ENCODE measurements around the gene SPON1.
"Not testable (repeated sequence)": the region's sequence is repeated elsewhere in the genome, so short reads cannot be mapped to it uniquely, and the experiment has no call there.

The SPON1 gene

DNA sequence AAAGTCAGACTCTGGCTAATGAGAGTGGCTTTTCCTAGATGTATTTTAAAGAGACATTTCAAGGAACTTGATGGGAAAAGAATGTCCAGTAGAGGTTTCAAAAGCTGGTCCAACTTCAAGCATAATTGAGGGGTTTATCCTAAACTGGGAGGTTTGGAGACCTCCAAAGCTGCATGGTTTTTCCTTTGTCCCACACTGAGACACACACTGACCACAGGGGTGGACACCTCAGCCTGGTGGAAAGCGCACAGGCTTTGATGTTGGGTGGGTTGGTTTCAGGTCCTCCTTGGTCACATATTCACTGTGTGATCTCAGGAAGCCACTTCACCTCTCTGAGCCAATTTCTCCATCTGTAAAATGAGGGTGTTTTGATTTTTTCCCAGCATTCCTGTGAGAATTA, 4.0 kb downstream of the SPON1 start:
- H3K27ac ChIP-seq: no peak overlapping the region
- TF ChIP-seq, protein P1, sequence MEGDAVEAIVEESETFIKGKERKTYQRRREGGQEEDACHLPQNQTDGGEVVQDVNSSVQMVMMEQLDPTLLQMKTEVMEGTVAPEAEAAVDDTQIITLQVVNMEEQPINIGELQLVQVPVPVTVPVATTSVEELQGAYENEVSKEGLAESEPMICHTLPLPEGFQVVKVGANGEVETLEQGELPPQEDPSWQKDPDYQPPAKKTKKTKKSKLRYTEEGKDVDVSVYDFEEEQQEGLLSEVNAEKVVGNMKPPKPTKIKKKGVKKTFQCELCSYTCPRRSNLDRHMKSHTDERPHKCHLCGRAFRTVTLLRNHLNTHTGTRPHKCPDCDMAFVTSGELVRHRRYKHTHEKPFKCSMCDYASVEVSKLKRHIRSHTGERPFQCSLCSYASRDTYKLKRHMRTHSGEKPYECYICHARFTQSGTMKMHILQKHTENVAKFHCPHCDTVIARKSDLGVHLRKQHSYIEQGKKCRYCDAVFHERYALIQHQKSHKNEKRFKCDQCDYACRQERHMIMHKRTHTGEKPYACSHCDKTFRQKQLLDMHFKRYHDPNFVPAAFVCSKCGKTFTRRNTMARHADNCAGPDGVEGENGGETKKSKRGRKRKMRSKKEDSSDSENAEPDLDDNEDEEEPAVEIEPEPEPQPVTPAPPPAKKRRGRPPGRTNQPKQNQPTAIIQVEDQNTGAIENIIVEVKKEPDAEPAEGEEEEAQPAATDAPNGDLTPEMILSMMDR (conservative IDR thresholded peaks at IDR 0.05): no peak

GRCh38 chr11:13970986-13971385, 8.5 kb downstream of the SPON1 start:
- TF ChIP-seq, protein P1 (conservative IDR thresholded peaks at IDR 0.05): peak; percentile 80
- no peak overlapping the region for H3K27ac ChIP-seq

DNA sequence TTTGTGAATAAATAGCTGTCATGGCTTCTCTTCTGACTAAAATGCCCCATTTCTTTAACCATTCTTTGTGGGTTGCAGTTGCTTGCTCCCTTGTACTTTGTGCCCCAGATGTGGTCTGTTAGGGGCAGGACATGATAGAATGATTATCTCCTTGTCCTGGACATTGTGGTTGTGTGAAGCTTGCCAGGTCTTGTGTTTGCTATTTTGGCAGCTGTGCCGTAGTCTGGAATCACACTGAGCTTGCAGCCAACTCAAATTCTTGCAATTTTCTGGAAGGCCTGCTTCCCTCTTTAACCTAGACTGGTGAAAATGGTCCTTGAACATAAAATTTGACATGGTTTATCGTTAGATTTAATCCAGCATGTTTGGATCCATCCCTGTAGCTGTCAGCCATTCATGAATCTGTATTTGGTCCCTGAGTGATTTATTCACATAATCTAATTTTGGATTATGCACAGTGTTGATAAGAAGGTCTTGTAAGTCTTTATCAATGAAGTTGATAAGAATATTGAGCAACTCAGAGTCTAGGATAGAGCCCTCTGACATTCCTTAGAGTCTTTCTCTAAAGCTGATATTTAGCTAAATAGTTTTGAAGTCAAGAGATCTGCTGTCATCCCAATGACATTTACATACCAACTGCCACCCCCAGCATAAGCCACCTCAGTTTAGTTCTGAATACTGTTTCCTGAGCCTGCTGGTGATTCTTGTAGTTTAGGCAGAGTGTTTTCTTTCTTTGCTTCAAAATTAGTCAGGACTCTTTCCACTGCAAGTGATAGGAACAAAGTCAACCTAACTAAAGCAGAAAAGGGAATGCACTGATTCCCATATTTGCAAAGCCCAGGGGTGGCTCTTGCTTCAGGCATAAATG, 9.8 kb downstream of the SPON1 start:
- no peak overlapping the region for H3K27ac ChIP-seq
- TF ChIP-seq, protein P1 (conservative IDR thresholded peaks at IDR 0.05): no peak

DNA sequence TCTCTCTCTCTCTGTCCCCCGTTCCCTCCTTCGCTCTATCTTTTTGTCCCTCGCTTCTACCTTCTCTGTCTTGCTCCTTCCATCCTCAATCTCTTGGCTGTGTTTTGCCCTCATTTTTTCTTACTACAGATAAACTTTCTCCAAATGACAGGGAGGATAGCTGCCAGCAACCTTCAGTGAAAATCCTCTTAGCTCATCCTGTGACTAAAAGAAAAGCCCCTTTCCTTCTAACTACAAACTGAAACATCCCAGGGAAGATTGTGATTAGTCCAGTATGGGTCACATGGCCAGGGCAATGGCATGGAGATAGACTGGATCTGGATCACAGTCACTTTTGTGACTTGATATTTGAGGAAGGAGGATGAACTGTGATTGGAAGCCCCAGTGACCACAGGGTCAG, 10.4 kb downstream of the SPON1 start:
- TF ChIP-seq, protein P1 (conservative IDR thresholded peaks at IDR 0.05): no peak
- no peak overlapping the region for H3K27ac ChIP-seq

- TF ChIP-seq, protein P1 (conservative IDR thresholded peaks at IDR 0.05): no peak
- no peak overlapping the region for H3K27ac ChIP-seq
Observed at GRCh38 chr11:13974631-13975030, 12.1 kb downstream of the SPON1 start.

GRCh38 chr11:13983081-13983751, 20.7 kb downstream of the SPON1 start:
- H3K27ac ChIP-seq: no peak overlapping the region
- TF ChIP-seq, protein P1 (conservative IDR thresholded peaks at IDR 0.05): no peak

GRCh38 chr11:13984616-13985450, 22.3 kb downstream of the SPON1 start:
- TF ChIP-seq, protein P1 (conservative IDR thresholded peaks at IDR 0.05): no peak
- no peak overlapping the region for H3K27ac ChIP-seq

DNA sequence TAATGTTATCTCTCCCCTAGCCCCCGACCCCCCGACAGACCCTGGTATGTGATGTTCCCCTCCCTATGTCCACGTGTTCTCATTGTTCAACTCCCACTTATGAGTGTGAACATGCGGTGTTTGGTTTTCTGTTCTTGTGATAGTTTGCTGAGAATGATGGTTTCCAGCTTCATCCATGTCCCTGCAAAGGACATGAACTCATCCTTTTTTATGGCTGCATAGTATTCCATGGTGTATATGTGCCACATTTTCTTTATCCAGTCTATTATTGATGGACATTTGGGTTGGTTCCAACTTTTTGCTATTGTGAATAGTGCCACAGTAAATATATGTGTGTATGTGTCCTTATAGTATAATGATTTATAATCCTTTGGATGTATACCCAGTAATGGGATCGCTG, 24.2 kb downstream of the SPON1 start:
- H3K27ac ChIP-seq: not testable (repeated sequence)

- H3K27ac ChIP-seq: not testable (repeated sequence)
Observed at GRCh38 chr11:13992158-13992856, 29.8 kb downstream of the SPON1 start.

Data from VCaP (cell line).